IPS-15b (cell line): Measurements from ENCODE around the gene RPUSD1.
"Not testable (repeated sequence)": the region's sequence is repeated elsewhere in the genome, so short reads cannot be mapped to it uniquely, and the experiment has no call there.

Experiments used
- H3K27me3 ChIP-seq: one replicate; pipeline ENCODE4 v1.6.1; 2013; ENCODE audit warnings: low read length; ENCODE audit not compliant: control insufficient read depth, insufficient read depth
- H3K36me3 ChIP-seq: one replicate; pipeline ENCODE4 v1.6.1; 2013; ENCODE audit warnings: low read length; ENCODE audit not compliant: control insufficient read depth, insufficient read depth
- H3K4me1 ChIP-seq: one replicate; pipeline ENCODE4 v1.6.1; 2013; ENCODE audit warnings: mild to moderate bottlenecking, low read length; ENCODE audit not compliant: control insufficient read depth, insufficient read depth
- H3K4me3 ChIP-seq: one replicate; pipeline ENCODE4 v1.5.1; 2013; ENCODE audit warnings: low read depth, low read length
- H3K9ac ChIP-seq: one replicate; pipeline ENCODE4 v1.6.1; 2013; ENCODE audit warnings: low read depth, mild to moderate bottlenecking, low read length
- H3K9me3 ChIP-seq: one replicate; pipeline ENCODE4 v1.6.1; 2013; ENCODE audit warnings: mild to moderate bottlenecking, low read length; ENCODE audit not compliant: control insufficient read depth, insufficient read depth

The RPUSD1 gene

GRCh38 chr16:825341-826061, 37.3 kb upstream of the RPUSD1 start:
- no peaks in the 10 kb centered on the region for H3K36me3 ChIP-seq
- no peak overlapping the region for H3K4me3 ChIP-seq
- H3K9ac ChIP-seq, result no peak overlapping the region
- no peaks in the 10 kb centered on the region for H3K27me3 ChIP-seq
- H3K9me3 ChIP-seq, result no peaks in the 10 kb centered on the region
- H3K4me1 ChIP-seq, result no peaks in the 10 kb centered on the region

GRCh38 chr16:824601-825000, 36.4 kb upstream of the RPUSD1 start:
- H3K4me3 ChIP-seq, result no peak overlapping the region
- no peaks in the 10 kb centered on the region for H3K36me3 ChIP-seq
- H3K9me3 ChIP-seq, result no peaks in the 10 kb centered on the region
- no peak overlapping the region for H3K9ac ChIP-seq
- H3K4me1 ChIP-seq, result no peaks in the 10 kb centered on the region
- H3K27me3 ChIP-seq, result no peaks in the 10 kb centered on the region

- no peaks in the 10 kb centered on the region for H3K27me3 ChIP-seq
- no peaks in the 10 kb centered on the region for H3K36me3 ChIP-seq
- no peak overlapping the region for H3K9ac ChIP-seq
- H3K4me3 ChIP-seq, result no peak overlapping the region
- no peaks in the 10 kb centered on the region for H3K4me1 ChIP-seq
- no peaks in the 10 kb centered on the region for H3K9me3 ChIP-seq
These were observed 36.0 kb upstream of the RPUSD1 start for GRCh38 chr16:824194-824593.

- Histone ChIP-seq H3K36me3 (no peaks in the 10 kb centered on the region), H3K27me3 (no peaks in the 10 kb centered on the region), H3K9me3 (no peaks in the 10 kb centered on the region), H3K4me3 (no peak overlapping the region), H3K4me1 (no peaks in the 10 kb centered on the region), H3K9ac (no peak overlapping the region)
These were observed 34.7 kb upstream of the RPUSD1 start for GRCh38 chr16:822909-823297.

GRCh38 chr16:822174-822908, 34.2 kb upstream of the RPUSD1 start:
- H3K4me1 ChIP-seq, result no peaks in the 10 kb centered on the region
- H3K9ac ChIP-seq, result no peak overlapping the region
- H3K9me3 ChIP-seq, result no peaks in the 10 kb centered on the region
- H3K27me3 ChIP-seq, result no peaks in the 10 kb centered on the region
- H3K4me3 ChIP-seq, result no peak overlapping the region
- H3K36me3 ChIP-seq, result no peaks in the 10 kb centered on the region

- no peaks in the 10 kb centered on the region for H3K27me3 ChIP-seq
- no peaks in the 10 kb centered on the region for H3K9me3 ChIP-seq
- H3K4me1 ChIP-seq, result no peaks in the 10 kb centered on the region
These were observed 33.6 kb upstream of the RPUSD1 start for GRCh38 chr16:821751-822150.

GRCh38 chr16:820748-821147, 32.6 kb upstream of the RPUSD1 start:
- H3K27me3 ChIP-seq, result no peaks in the 10 kb centered on the region
- H3K9me3 ChIP-seq, result no peaks in the 10 kb centered on the region
- no peaks in the 10 kb centered on the region for H3K36me3 ChIP-seq
- no peak overlapping the region for H3K4me3 ChIP-seq
- H3K9ac ChIP-seq, result no peak overlapping the region
- no peaks in the 10 kb centered on the region for H3K4me1 ChIP-seq

More at GRCh38 chr16:821751-822150, 33.6 kb upstream of the RPUSD1 start:
- no peak overlapping the region for H3K4me3 ChIP-seq
- H3K36me3 ChIP-seq, result no peaks in the 10 kb centered on the region
- H3K9ac ChIP-seq, result no peak overlapping the region

GRCh38 chr16:820044-820408, 31.8 kb upstream of the RPUSD1 start:
- H3K4me1 ChIP-seq, H3K9ac ChIP-seq, H3K36me3 ChIP-seq, H3K9me3 ChIP-seq, H3K4me3 ChIP-seq, H3K27me3 ChIP-seq: not testable (repeated sequence)

GRCh38 chr16:819336-820043, 31.3 kb upstream of the RPUSD1 start:
- no peaks in the 10 kb centered on the region for H3K36me3 ChIP-seq

GRCh38 chr16:818592-818991, 30.4 kb upstream of the RPUSD1 start:
- H3K9ac ChIP-seq, result no peak overlapping the region
- H3K9me3 ChIP-seq, result no peaks in the 10 kb centered on the region
- H3K36me3 ChIP-seq, result no peaks in the 10 kb centered on the region
- no peaks in the 10 kb centered on the region for H3K4me1 ChIP-seq
- no peak overlapping the region for H3K4me3 ChIP-seq
- no peaks in the 10 kb centered on the region for H3K27me3 ChIP-seq

More at GRCh38 chr16:819336-820043, 31.3 kb upstream of the RPUSD1 start:
- Histone ChIP-seq H3K9ac (no peak overlapping the region), H3K27me3 (no peaks in the 10 kb centered on the region), H3K4me1 (no peaks in the 10 kb centered on the region), H3K9me3 (no peaks in the 10 kb centered on the region), H3K4me3 (no peak overlapping the region)

GRCh38 chr16:818132-818531, 30.0 kb upstream of the RPUSD1 start:
- no peak overlapping the region for H3K9ac ChIP-seq
- H3K9me3 ChIP-seq, result no peaks in the 10 kb centered on the region
- H3K4me1 ChIP-seq, result no peaks in the 10 kb centered on the region
- no peaks in the 10 kb centered on the region for H3K36me3 ChIP-seq
- H3K4me3 ChIP-seq, result no peak overlapping the region
- H3K27me3 ChIP-seq, result no peaks in the 10 kb centered on the region
